GM19025 (cell line): ENCODE measurements around the gene STC2.
"Not testable (repeated sequence)": the region's sequence is repeated elsewhere in the genome, so short reads cannot be mapped to it uniquely, and the experiment has no call there.

Source experiments
- ATAC-seq: cut with Tn5 transposase; IDR thresholded peaks from one replicate; pipeline ENCODE4 v1.9.1; 2021; ENCODE audit warnings: mild to moderate bottlenecking, low read depth, moderate library complexity; ENCODE audit not compliant: unreplicated experiment

The STC2 gene, protein sequence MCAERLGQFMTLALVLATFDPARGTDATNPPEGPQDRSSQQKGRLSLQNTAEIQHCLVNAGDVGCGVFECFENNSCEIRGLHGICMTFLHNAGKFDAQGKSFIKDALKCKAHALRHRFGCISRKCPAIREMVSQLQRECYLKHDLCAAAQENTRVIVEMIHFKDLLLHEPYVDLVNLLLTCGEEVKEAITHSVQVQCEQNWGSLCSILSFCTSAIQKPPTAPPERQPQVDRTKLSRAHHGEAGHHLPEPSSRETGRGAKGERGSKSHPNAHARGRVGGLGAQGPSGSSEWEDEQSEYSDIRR

DNA sequence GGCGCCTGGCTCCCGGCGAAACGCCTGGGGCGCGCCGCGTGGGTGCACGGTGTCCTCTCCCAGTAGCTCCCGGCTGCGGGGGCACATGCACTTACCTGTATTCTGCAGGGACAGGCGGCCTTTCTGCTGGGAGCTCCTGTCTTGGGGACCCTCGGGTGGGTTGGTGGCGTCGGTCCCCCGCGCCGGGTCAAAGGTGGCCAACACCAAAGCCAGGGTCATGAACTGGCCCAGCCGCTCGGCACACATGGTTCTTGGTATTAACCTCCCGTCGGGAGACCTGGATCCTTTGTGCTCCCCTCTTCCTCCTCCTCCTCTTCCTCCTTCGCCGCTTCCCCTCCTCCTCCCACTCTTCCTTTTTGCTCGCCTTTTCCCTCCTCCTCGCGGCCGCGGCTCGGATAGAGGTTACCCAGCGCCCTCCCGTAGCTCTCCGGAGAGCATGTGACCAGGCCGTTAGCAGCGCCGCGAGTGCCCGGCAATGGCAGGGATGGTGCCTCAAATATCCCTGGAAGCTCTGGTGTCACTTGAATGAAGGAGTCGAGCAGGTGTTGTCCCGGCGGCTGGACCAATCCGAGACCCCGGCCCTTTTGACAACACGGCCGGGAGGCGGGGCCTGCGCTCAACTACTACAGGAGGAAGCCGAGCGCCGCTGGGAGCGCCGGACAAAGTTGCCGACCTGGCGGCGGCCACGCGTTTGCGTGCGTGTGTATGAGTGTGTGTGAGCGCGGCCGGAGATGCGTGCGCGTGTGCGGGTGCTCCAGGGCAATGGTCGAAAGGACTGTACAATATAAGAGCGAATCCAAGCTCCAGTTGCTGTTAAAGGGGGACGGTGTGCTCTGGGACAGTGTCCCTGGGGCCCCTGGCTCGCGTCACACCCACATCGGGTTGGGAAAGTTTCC, at the start of gene STC2:
Gene STC2 (minus strand): TSS at position 467 of the 896 bp plus-strand sequence. CDS start 221 bp downstream, at position 246.
- peak; percentile 44 for ATAC-seq

DNA sequence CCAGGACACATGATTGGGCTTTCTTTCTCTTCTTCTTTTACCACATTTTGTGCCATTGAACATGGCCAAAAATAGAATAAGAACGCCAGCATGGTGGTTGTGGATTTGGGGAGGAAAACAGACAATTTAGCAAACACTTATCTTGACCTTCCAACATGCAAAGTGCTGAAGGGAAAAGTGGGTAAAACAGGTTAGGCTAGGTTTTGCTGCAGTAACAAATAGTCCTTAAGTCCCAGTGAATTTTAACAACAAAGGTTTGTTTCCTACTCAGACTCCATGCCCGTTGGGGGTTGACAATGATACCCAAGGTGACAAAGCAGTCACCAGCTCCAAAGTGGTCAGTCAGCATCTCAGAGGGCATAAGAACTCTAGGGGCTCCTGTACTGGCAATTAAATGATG, 43.2 kb upstream of the STC2 start:
- ATAC-seq = no peak

DNA sequence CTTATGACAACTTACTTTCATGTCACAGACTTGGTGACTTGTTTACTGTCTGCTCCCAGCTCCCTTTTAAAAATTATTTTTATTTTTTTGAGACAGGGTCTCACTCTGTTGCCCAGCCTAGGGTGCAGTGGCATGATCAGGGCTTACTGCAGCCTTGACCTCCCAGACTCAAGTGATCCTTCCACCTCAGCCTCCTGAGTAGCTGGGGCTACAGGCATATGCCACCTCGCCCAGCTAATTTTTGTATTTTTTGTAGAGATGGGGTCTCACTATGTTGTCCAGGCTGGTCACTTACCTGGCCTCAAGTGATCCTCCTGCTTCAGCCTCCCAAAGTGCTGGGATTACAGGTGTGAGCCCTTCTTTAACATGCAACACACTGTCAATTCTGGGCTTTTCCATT, 35.2 kb upstream of the STC2 start:
- ATAC-seq = not testable (repeated sequence)

DNA sequence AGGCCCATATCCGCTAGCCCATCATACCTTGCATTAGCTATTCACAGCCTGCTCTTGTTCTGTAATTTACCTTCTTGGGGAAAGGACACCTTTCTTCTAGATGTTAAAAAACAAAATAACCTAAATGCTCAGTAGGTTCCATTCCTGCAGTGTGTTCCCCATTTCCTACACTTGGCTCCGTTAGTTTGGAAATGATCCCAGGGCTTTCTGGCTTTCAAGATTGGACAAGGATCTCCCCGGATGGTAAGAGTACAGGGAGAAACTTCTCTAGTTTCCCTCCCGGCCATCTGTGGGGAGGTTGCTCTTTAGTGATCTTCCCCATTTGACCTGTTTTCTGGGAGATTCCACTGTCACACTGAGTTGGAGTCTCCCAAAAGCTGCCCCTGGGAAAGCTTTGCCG, 27.3 kb upstream of the STC2 start:
- no peak for ATAC-seq

DNA sequence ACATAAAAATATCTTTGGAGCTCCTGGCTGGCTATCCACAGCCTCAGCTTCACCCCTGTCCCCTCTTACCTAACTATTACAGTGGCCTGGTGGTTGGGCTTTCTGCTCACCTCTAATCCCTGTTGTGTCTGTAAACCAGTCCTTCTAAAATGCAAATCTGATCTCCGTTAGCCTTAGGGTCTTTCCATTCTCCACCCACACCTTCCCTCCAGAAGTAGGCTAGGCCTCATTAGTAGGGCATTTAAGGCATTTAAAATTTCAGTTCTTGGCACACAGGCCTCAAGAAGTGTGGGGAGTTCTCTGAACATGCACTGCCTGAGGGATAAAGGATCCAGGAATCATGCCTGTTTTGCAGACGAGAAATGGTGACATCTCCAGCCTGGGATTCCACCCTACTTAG, 26.4 kb upstream of the STC2 start:
- ATAC-seq = no peak

DNA sequence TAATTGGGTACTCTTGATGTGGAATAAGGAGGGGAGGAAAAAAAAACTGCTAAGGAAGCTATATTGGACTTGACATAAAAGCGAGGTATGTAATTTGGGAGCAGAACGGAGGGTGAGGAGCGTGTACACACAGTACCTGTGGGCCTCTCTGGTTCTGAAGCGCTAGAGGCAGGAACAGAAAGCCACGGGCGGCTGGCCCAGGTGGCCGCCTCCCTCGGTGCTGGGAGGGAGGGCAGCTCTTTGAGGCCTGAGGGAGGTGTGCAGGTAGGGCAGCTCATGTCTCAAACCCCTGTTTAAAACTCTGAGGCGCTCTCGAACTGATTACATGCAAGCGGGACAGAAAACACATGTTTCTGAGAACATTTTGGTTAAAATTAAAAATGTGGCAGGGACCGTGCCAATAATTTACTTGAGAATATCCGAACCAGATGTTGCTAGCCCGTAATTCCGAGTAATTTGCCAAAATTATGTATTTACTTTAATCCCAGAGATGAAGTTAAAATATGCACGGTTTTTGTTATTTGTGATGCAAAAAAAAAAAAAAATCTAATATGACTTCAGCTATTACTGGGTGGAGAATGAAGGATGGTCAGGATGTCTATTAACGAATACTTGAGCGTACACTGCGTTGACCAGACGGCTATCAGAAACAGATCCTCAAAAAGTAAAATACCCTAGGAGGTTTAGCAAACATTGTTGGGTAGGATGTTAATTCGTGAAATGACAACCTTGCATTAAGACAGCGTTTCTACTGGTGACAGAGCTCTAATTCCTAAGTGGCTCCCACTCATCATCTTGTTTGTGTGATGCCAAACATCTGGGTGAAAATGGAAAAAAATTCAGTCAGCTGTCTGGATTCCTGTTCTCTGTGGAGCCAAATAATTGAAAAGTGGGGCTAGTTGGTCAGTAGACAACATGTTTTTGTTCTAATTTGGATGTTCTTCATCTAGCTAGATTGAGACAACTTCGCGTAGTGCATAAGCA, 24.4 kb upstream of the STC2 start:
- no peak for ATAC-seq

DNA sequence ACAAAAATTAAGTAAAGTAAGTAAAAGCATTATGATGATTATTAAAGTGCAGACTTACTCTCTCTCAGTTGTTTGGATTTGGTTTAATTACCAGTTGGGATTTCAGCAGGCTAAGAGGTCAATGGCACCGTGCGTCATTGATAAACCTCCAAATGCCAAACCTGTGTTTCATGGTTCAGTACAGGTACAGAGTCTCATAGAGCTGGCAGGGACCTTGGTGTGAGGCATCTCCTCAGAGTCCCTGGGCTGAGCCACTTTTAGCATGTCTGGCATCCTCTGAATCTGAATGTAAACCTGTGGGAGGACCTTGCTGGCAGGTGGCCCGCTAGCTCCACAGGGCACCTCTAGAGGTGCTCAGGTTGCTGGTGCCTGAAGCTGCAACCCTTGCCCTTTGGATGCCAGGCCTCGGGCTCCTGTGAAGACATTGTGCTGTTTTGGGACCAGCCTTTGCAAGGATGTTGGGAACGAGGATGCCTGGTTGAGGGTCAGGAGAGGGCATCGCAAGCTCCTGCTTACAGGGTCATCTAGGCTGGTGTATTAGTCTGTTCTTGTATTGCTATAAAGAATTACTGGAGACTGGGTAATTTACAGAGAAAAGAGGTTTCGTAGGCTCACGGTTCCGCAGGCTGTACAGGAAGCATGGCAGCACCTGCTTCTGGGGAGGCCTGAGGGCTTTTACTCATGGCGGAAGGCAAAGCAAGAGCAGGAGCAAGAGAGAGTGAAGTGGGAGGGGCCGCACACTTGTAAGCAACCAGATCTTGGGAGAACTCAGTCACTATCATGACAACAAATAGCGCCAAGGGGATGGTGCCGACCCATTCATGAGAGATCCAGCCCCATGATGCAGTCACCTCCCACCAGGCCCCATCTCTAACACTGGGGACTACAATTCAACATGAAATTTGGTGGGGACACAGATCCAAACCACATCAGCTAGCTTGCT, 14.9 kb upstream of the STC2 start:
- no peak for ATAC-seq

DNA sequence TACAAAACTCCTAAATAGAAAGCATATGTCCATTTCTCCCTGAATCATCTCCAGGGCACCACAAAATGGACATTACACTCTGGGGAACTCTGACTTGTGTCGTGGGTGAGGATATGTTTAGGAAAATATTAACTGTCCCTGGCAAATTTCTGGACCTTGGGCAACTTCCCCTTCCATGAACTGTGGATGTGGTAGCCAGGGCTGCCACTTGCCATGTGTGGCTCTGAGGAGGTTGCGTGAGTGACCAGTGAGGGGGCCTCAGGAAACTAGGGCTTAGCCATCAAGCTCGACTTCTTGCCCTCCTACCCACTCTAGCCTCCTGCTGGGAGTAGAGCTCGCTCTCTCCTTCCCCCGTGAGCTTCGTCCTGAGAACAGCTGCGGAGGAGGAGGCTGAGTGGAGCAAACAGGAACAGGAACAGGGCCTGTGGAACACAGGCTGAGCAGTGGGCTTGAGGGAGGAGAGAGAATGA, 13.8 kb upstream of the STC2 start:
- no peak for ATAC-seq

DNA sequence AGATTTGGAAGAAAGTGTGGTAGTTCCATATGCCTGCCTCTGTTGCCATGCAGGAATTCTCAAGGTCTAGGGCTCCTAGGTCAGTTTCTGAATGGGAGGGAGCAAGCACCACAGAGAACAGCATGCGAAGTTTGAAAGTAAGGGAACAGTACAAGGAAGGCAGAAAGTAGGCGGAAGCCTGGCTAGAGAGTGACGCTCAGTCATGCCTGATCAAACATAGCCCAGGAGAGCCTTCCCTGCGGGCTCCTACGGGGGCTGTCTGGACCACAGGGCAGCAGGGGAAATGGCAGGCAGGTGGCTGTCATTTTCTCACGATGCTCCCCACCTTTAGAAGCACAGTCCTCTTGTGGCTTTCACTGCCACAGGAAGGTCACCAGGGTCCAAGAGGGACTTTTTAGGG, 12.8 kb upstream of the STC2 start:
- ATAC-seq = no peak

DNA sequence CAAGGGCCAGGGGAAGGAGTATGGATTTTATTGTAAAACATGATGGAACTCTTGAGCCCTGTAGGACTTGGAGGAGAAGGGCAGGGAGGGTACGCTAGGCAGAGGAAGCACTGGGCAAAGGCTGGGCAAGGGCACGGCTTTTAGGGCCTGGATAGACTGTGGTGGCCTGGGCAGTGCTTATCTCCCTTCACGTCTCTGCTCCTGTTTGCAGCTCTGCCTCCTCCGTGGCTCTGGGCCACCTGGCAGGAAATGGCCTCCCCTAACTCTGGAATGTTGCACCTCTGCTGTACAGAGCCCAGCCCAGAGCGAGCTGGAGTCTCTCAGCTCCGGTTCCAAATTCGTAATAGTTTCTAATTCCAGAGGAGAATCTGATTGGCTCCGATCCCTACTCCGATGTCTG, 12.2 kb upstream of the STC2 start:
- no peak for ATAC-seq

DNA sequence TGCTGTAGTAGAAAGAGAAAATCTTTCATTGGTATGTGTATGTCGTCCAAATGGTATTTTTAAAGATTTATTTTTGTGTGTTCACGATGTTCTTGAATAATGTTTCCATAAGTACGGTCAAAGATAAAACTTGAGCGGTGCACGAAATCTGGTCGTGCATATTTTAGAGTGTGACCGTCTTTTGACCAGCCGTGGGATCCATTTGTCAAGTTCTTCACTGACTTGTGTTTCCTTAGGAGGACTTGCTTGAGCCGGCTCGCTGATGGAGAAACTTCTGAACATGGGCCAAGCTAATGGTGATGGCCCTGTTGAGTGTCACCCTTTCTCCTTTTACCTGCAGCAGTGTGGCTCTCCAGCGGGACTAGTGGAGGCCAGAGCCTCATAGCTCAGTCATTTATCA, 11.1 kb upstream of the STC2 start:
- no peak for ATAC-seq

DNA sequence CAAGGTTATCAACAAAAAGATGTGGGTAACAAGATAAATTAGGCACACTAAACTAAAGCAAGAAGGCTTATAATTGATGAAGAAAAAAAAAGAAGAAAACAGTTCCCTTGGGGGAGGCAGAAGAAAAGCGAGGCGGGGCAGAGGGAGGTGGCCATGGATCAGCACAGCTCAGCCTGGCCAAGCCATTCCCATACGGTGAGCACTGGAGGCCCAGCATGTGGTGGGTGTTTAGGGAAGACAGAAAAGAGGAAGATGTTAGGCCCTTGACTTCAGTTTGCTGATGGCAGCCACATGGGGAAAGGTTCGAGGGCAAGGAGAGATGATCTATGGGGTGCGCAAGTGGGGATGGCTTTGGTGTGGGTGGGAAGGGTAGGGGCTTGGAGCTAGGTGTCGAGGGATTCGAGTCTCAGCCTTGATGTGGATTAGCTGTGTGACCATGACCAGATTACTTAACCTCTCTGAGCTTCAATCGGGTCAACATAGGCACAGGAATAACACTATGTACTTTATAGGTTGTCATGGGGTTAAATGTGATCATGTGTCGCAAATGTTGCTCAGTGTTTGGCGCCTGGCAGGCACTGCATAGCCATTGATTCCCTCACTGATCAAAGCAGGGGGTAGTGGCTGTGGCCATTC, 10.3 kb upstream of the STC2 start:
- no peak for ATAC-seq

DNA sequence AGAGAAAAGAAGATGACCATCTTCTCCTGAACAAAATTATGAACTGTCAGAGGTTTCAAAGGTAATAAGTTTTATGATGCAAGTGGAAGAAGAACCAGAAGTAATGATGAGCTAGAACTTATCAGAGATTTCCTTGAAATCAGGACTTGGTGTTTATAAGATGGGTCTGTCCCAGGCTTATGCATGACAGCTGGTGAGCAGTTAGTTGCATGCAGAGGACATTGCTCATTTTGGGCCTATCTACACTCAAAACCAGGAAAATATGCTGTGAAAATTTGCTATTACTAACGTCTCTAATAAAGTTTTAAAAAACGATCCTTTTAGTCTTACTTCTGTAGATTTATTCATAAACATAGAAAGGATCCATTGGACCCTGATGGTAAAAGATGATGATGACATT, 6.6 kb upstream of the STC2 start:
- no peak for ATAC-seq

DNA sequence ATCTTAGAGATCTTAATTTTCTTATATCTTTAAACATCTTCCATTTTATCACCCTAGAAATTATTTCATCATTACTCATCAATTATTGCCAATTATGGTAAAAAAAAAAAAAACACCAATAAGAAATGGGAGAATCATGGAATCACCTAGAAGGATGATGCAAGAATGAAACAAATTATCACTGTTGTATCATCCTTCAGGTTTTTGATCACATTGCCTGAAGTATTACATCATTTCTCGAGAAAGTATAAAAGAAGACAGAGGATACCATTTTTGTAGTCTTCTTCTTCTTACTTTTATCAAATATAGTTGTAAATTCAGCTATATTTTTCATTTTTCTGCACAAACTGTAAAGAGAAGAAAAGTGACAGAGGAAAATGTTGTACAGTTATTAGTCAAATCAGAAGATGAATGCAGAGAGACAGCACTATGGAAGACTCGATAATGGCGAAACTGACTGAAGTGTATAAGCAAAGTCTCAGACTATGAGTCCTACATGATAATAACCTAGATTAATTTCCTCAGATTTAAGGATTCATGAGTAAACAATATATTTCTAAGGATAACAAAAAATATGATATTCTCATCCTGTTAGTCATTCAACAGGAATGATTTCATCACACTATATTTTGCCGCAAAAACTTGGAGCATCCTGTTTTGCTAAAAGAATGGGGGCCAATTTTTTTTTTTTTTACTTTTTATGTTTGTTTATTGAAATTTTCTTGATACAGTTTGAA, 5.9 kb upstream of the STC2 start:
- no peak for ATAC-seq

DNA sequence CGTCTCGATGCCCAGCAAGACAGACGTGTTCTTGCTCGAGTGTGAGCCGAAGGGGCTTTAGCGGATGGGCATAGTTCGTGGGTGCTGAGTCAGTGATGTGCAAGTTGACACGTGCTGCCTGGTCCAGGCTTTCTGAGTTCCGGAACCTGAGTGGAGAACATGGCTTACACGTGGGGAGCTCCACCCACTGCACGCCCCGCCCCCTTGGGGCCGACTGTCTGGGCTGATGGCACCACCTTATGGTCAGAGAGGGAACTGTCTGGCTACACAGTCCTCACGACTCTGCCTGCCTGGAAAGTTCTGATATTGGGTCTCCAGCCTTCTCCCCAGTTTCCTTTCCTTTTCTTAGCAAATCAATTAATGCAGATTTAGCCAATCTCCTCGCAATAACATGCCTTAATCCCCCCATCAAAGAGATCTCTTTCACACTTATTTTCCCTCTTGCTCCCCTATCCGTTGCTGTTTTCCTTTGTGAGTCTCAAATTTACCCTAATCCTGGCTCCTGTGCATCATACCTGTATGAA, 3.8 kb upstream of the STC2 start:
- ATAC-seq = peak; percentile 61

DNA sequence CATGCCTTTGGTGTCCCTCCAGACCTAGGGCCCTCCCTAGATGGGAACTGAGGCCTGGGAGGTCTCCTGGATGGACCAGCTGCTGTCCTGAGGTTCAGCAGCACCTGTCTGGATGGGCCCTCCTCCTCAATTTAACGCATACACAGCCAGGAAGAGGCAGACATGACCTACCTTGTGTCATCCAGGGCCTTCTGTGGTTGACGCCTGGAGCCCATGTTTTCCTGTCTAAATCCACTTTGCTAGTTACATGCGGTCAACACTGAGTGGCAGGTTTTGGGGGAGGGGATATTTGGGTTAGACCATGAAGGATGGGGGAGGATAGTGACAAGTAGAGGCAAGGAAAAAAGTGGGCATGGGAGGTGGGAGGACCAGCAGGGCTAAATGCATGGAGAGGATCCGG, 3.1 kb upstream of the STC2 start:
- no peak for ATAC-seq

DNA sequence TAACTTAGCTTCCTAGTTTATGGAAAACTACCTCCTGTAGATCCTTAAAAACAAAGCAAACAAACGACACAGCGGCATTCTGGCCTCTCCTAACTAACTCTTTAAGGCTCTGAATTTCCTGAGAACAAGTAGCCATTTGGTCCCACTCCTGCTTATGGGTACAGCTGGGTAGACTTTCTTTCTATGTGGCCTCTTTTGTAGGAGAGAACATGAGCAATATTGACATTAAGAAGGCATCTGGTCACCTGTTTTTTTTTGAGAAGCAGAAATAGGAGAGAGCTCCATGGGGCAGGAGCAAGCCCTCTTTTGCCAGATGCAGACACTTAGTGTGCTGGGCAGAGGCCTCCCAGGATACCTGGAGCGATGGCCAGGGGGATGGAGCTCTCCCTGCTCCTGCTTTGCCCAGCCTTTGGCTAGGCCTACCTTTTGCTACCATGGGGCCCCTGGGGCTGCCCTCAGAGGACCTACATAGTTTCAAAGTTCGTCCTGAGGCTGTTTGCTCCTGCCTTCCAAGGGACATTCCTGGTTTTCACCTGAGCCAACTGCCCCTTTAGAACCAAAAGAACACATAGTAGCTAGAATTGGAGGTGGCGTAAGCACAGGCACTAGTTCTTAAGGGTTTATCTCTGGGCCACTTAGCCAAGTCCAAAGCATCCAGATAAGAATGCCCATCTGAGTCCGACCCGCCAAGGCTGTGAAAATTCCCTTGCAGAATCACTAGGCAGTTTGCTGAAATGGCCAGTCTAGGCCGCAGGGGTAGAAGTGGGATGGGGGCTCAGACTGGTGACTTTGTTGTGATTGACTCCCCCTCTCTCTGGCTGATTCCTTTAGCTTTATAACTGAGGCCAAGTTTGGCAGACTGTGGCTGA, 2.4 kb upstream of the STC2 start:
- ATAC-seq = no peak
